Measurements from ENCODE around the gene TWNK. TPM values are rescaled to one million over a fixed set of nuclear protein-coding genes. Genes with fewer than 3 reads are reported as not detected.

The TWNK gene
- total RNA-seq, result 5.4 and 5.9 TPM in 2 replicates

DNA sequence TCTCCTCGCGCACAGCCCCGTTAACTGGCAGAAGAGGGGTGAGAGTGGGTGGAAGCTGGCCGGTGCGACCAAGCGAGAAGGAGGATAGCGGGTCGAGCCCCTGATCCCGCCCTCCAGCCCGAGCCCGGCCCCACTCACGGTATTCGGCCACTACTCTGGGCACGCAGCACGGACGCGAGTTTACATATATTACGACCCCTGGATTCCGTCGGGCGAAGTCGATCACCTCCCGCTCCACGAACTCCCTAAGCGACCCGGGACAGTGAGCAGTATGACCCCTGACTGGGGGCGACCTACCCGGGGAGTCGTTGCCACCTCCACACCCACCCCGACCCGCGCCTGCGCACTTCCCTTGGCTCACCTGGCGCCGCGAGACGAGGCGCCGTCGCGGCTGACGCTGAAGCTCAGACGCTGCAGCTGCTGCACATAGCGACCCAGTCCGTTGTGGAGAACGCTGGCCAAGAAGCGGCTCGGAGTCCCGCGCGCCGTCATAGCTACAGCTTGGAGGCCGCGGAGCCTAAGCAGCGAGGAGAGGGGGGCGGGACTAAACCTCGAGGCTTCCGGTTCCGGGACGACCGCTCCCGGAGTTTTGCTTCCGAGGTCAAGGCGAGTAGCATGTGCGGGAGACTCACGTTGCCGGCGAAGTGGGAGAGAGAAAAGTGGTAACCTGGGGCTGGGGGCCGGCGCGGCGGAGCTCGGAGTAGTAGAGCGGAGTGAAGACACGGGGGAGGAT, at the start of gene TWNK, which contains the start of gene MRPL43:
TWNK (plus strand) TSS at position 592 of the 733 bp plus-strand sequence. CDS start 668 bp downstream, outside the sequence.
MRPL43 (minus strand) TSS at position 546 of the 733 bp plus-strand sequence; CDS start at position 492, 54 bp downstream.

DNA sequence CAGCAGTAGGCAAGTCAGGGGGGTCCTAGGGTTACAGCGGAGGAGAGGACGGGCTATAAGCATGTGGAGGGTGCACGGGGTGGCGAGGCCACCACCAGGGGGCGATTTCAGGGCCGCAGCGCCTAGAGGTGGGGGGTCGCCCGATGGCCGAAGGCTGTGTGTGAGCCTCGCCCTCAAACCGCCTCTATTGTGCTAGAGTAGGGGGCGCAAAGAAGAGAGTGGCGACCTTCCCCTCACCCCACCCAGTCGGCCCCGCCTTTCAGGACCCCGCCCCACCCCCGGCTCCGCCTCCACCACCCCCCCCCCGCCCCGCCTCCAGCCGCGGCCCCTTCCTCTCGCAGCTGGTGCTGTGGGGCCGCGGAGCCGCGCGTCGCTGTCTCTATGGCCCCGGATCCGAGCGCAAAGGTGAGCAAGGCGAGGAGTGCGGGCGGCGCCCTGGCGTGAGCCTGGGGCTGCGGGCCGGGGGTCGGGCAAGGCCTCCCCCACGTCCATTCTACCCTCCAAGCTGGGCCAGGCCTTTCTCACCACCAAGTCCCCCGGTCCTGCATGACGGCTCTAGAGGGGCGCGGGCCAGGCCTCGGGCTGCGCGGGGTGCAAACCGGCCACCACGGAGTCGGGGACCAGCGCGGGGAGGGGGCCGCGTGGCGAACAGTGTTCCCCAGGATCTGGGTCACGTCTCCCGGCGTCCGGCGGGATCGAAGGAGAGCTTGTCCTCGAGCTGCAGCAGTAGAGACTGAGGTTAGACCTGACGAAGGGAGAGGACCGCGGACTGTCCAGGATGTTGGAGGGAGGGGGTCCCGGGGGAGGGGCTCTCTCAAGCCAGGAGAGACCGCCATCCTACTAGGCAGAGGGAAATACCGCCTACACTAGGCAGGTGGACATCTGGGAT, 17.9 kb upstream of the TWNK start, which contains the start of gene SEMA4G:
SEMA4G (plus strand) TSS at position 318 of the 889 bp plus-strand sequence. CDS start 3,409 bp downstream, outside the sequence.

DNA sequence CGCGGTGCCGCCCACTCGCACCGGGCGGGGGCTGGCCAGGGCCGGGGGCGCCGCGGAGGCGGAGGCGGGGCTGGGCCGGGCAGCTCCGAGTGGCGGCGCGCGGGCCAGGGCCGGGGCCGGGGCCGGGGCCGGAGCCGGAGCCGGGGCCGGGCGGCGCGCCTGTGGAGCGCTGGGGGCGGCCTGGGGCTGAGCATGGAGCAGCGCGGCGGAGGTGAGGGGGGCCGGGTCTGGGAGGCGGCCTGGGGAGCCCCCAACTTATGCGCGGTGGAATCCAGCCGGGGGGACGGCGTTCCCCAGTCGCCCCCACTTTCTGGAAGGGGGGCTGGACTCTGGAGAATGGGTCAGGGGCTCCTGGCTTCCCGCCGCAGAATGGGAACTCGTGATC, 12.4 kb downstream of the TWNK start, which contains the start of gene LZTS2:
LZTS2 (plus strand) TSS at position 67 of the 385 bp plus-strand sequence. CDS start 2,731 bp downstream, outside the sequence.

DNA sequence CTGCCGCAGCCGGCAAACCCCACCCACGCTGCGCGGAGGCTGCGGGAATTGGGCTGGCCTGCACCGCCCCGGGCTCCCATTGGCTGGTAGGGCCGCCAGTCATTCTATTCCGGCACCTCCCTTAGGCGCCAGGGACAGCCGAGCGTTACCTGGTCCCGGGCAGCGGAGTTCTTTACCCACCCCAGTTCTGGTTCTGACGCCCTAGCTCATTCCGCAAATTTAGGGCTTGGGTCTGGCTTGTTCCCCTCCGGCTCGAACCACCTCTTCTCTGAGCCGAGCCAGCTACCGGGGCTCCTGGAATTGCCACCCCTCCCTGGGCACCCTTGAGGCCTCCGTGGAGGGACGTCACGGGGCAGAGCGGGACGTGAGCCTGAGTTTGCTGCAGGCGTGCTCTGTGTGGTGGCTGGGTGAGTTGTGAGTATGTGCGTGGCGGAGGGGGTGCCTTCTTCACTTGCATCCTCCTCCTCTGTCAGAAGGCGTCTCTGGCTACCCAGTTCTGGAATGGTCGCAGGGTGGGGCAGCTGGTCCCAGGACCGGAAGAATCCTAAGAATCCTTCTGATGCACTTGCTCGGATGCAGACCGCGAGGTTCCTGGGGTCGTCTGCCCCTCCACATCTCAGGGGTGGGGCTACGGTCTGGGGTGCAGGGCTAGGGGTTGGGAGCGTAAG, 43.9 kb downstream of the TWNK start, which contains the start of the genes PDZD7 and SFXN3:
PDZD7 (minus strand) TSS at position 2 of the 668 bp plus-strand sequence. CDS start 910 bp downstream, outside the sequence.
SFXN3 (plus strand) TSS at position 107 of the 668 bp plus-strand sequence. CDS start 3,461 bp downstream, outside the sequence.

Other genes with a start within 250 kb of the TWNK start
- not detected in 2 replicates for gene PAX2, start 242.0 kb upstream of the TWNK start, total RNA-seq
- gene SLF2, start 74.6 kb upstream of the TWNK start, total RNA-seq, result 19.0 and 23.7 TPM in 2 replicates
- 2.1 and 2.2 TPM in 2 replicates for gene SEMA4G, start 18.0 kb upstream of the TWNK start, total RNA-seq
- gene MRPL43, start within 50 bp of the TWNK start, total RNA-seq, result 132 and 137 TPM in 2 replicates
- 71.8 and 76.2 TPM in 2 replicates for gene LZTS2, start 12.3 kb downstream of the TWNK start, total RNA-seq
- 0.84 and 1.0 TPM in 2 replicates for gene PDZD7, start 43.6 kb downstream of the TWNK start, total RNA-seq
- 31.1 and 38.2 TPM in 2 replicates for gene SFXN3, start 43.7 kb downstream of the TWNK start, total RNA-seq
- 11.0 and 11.8 TPM in 2 replicates for gene KAZALD1, start 74.4 kb downstream of the TWNK start, total RNA-seq
- not detected in 2 replicates for gene TLX1, start 143.8 kb downstream of the TWNK start, total RNA-seq
- under 0.01 TPM in 1 of 2 replicates, not detected in the other for gene LBX1, start 241.9 kb downstream of the TWNK start, total RNA-seq

All from bronchus fibroblast of lung (primary cell).